Hepatocyte (in vitro differentiated cells): ENCODE results near the gene CLEC19A.

Experiments used
- EZH2 ChIP-seq: fragments of 200-600 bp; sonication (generic); IDR thresholded peaks from 2 replicates; pipeline ENCODE4 v1.6.1; 2016; ENCODE audit warnings: antibody characterized with exemption, mild to moderate bottlenecking, borderline replicate concordance
- TF ChIP-seq, protein P1 (sequence below): fragments of 200-600 bp; sonication (generic); IDR thresholded peaks from 2 replicates; pipeline ENCODE4 v1.5.1; 2016; ENCODE audit warnings: antibody characterized with exemption, mild to moderate bottlenecking; ENCODE audit not compliant: poor library complexity

DNA sequence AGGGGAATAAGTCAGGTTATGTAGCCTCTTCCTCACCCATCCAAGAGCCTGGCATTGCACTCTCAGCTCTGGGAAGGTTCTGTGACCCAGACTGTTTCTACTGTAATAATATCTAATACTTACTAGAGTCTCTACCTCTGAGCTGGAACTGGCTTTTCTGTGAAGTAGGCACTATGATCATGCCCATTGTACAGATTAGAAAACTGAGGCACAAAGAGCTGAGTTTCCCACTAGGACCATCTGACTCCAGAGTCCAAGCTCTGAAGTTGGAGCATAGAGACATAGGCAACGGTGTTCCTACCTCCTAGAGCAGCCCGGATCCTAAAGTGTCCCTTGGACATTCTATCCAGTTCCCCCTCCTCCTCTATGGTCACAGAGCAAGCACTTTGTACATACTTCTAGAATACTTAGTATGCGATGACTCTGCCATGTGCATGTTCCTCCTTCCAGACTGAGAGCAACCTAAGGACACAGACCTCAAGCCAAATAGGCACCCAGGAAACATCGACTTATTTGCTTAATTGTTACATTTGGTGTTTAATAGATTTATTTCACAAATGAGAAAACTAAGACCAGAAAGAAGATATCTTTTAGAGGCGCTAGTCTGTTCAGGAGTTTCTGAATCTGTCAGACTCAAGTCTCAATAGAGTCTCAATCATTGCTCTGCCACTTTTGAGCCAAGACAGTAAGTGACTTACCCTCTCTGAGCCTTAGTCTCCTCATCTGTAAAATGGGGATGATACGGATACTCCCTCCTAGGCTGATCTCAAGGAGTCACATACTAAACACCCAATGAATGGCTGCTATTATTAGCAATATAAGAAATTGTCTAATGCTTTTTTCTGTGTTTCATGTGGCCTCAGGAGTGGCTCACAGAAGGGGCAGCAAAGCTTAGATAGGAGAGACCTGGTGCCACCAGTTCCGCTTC is 3.6 kb downstream of the CLEC19A start:
- no peak for TF ChIP-seq EZH2
- TF ChIP-seq, protein P1, sequence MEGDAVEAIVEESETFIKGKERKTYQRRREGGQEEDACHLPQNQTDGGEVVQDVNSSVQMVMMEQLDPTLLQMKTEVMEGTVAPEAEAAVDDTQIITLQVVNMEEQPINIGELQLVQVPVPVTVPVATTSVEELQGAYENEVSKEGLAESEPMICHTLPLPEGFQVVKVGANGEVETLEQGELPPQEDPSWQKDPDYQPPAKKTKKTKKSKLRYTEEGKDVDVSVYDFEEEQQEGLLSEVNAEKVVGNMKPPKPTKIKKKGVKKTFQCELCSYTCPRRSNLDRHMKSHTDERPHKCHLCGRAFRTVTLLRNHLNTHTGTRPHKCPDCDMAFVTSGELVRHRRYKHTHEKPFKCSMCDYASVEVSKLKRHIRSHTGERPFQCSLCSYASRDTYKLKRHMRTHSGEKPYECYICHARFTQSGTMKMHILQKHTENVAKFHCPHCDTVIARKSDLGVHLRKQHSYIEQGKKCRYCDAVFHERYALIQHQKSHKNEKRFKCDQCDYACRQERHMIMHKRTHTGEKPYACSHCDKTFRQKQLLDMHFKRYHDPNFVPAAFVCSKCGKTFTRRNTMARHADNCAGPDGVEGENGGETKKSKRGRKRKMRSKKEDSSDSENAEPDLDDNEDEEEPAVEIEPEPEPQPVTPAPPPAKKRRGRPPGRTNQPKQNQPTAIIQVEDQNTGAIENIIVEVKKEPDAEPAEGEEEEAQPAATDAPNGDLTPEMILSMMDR, result no peak
